GM19467 (cell line): ENCODE data around the gene ZNF827.

Source experiments
- ATAC-seq: cut with Tn5 transposase; IDR thresholded peaks from one replicate; pipeline ENCODE4 v1.9.1; 2021; ENCODE audit warnings: mild to moderate bottlenecking, moderate library complexity; ENCODE audit not compliant: unreplicated experiment

The ZNF827 gene

DNA sequence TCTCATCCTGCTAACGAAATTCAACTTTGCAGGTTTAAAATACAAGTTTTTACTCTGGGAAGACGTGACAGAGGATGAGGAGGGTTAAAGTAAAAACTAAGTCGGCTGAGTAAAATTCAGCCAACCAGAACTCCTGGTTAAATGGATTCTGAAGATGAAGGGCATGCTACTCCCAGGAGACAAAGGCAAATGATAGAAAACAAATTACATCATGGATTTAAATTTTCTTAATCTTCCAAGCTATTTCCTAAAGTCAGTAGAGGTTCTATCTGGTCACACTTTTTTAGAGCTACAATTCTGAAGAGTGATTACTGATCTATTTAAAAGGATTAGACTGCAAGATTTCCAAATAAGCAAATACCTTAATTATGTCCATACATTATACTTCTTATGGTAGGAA, 47.9 kb downstream of the ZNF827 start:
- ATAC-seq, result no peak

DNA sequence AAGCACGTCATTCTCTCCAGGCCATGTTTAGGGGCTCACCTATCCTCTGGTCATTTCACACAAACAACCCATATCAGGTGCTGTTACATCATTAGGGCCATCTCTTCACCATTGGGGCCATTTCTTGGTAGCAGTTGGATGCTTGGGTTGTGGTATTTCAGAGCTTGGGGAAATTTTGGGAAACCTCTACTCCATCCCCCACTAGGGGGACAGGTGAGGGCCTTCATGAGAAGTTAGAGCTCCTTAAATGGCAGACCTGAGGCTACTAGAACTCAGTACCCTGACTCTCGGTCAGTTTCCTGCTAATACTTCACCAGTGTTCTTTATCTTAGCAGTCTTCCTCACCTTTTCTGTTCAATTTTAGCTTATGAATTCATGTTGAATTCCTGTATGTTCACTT, 50.2 kb downstream of the ZNF827 start:
- ATAC-seq, result no peak

DNA sequence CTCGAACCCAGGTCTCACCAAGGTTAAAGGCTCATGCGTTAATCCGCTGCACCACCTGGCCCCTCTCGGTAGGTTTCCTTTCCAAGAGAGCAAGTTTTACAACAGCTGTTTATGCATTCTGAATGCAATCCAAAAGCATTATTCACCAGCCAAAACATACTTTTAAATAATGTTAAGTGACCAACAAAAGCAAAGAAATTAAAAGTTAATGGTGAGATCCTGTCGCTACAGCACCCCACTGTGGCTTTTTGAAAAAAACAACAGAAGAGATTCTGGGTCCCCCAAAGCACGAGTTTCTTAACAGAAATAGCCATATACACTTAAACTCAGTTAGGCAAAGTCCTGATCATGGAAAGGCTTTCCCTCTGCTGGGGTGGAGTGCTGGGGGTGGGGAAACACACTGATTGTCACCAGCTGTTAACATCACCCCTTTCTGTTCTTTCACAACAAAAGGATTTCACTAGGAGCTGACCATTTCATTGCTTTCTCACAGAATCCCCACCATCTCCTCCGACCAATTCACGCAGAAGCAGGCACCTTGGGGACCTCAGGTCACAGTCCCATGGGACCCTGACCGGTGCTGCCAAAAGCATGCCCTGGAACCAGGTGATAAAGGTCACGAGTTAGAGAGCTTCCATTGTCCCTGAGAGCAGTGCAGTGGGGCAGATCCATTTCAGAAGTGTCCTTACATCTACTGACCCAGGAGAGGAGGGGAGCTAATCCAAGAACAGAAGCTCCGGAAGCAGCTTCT, 51.2 kb downstream of the ZNF827 start:
- no peak for ATAC-seq

DNA sequence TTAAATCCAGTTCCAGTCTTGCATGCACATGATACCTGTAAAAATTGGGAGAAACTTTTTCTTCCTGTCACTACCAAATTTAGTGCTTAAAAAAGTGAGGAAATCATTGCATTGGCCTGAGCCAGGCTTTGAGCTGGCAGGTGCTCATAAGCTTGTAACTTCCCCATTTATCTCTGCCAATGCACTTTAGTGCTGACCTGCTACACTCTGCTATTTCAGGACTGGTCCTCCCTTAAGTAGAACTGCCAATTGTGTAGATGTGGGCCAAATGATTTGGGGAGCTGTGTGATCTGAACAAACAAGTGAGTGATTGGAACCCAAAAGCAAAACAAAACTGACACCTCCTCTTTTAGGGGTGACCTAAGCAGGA, 51.8 kb downstream of the ZNF827 start:
- ATAC-seq, result no peak

DNA sequence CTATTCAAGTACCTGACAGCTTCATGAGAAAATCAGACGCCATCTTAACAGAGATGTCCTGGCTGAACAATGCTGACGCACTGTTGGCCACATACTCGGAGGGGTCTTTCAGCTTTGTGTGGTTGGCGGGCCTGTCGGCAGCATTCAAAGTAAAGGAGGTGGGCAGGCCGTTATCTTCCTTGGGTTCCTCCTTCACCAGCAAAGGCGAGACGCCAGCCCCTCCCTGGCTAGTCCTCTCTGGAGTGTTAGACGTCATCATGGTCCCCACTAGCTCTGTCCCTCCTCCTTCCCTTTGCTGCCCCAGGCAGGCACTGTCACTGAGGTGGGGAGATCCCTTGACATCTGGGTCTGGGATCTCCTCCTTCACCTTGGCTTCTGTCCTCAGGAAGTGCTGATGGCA, 53.0 kb downstream of the ZNF827 start:
- no peak for ATAC-seq

DNA sequence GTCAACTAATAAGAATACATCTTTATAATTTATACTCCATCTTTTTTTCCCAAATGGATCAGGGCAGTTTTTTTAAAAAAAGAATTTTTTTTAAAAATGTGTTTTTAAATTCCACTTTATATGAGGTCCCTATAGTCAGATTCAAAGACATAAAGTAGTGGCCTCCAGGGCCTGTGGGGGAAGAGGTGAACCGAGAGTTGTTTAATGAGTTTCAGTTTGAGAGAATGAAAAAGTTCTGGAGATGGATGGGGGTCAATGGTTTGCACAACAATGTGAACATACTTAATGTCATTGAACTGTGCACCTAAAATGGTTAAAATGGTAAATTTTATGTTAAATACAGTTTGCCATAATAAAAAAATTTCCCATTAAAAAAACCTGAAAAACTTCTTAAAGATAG, 53.8 kb downstream of the ZNF827 start:
- ATAC-seq, result no peak

DNA sequence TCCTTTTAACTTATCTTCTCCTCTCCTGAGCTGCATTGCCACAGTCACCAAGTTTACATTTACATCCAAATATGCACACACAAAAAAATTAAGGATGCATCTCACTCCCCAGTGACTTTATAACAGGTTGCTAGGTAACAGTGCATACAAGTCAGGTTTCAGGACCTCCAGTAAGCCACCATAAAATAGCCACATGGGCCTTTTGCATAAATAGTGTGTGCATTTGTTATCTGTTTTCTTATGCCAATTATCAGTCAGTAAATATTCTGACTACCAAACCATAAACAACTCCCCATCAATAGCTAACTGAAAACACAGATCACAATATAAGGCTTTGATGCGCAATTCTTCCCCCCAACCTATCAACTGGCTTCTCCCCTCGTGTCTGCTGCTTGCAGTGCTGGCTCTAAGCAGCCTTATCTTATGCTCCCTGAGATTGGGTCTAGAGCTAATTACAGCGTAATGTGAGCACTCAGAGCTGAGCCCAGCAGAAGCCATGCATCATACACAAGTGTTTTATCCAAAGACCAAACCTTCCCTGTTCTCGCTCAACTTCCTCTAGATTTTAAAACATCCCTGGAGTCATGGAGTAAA, 55.4 kb downstream of the ZNF827 start:
- no peak for ATAC-seq

DNA sequence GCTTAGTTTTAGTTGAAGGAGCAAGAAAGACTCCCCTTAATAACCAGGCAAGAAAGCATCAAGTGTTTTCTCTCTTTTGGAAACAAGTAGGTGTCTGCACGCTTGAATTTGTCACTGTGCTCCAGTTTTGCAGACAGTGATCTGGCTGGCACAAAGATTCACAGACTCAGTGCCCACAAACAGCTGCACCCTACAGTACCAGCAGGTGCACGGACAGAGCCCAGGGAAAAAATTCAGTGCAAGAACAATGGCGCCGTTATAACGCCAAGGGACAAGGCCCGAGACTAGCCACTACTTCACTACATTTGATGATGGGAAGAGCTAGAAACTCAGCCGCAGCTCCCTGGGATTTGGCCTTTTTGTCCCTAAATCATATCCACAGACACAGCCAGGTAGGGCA, 56.0 kb downstream of the ZNF827 start:
- ATAC-seq, result no peak

DNA sequence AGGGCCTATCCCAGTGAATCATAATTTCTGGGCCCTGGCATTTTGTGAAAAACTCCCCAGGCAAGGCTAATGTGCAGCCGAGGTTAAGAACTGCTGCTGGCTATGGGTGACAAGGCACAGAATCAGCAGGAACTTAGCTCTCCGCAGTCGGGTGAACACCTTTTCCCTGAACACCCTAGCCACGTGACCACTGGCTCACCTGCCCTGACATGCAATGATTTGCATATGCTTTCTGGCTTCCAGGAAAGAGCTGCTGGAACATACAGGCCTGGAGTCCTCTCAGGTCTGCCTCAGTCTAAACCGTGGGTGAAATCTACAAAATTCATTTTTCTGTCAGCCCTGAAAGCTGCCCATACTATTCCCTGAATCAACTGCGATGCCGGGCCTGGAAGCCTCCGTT, 56.6 kb downstream of the ZNF827 start:
- ATAC-seq, result no peak

DNA sequence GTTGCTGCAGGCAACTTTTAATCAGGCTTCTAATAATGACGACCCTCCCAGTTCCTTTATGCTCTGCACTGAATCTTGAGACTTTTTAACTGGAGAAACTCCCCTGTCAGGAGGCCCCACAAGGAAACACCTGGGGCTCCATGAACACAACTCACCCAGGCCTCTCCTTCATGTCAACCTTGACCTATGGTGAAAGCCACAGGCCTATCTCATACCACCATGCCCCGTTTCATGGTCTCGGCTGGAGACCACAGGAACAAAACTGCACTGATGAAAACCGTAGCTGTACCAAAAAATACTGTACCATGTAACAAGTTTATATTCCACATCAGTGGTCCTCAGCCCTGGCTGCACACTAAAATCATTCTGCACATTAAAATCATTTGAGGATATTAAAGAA, 57.0 kb downstream of the ZNF827 start:
- no peak for ATAC-seq

DNA sequence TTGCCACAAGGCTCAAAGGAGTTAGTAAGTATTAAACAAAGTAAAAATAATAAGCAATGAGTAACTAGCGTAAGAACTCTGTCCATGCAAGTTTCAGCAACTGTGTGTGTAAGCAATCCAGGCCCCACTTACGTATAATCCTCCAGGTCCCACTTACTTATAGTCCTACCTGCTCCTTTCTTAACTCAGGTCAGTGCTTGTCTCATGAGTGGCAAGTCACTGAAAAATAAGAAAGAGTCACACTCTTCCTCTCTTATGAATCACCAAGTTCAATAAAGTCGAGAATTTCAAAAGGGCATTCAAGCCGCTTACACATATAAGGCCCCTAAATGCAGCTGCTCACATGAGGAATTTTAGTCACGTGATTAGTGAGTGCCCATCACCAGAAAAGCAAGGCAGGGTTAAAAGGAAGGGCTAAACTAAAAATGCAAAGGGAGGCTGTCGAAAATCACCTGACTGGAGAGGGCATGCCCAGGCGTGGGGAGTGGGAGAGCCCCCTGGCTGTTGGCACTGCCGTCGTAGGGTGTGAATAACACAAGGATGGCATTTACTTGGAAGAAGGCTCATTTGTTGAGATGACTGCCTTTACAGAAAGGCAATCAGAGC, 58.2 kb downstream of the ZNF827 start:
- no peak for ATAC-seq

DNA sequence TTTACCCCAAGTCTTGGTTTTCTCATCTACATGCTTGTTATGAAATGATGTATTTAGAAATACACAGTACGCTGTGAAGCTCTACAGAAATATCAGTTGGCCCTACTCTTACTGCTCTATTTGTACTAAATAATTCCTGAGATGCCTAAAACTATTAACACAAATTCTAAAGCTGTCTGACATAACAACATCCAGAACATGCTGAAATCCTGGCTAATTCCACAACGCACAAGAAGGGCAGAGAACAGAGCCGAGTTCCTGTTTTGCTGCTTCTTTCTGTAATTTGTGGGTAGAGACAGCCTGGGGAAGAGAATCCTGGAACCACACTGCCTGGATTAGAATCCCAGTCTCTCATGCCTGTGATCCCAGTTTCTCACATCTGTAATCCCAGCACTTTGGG, 59.0 kb downstream of the ZNF827 start:
- ATAC-seq, result no peak

DNA sequence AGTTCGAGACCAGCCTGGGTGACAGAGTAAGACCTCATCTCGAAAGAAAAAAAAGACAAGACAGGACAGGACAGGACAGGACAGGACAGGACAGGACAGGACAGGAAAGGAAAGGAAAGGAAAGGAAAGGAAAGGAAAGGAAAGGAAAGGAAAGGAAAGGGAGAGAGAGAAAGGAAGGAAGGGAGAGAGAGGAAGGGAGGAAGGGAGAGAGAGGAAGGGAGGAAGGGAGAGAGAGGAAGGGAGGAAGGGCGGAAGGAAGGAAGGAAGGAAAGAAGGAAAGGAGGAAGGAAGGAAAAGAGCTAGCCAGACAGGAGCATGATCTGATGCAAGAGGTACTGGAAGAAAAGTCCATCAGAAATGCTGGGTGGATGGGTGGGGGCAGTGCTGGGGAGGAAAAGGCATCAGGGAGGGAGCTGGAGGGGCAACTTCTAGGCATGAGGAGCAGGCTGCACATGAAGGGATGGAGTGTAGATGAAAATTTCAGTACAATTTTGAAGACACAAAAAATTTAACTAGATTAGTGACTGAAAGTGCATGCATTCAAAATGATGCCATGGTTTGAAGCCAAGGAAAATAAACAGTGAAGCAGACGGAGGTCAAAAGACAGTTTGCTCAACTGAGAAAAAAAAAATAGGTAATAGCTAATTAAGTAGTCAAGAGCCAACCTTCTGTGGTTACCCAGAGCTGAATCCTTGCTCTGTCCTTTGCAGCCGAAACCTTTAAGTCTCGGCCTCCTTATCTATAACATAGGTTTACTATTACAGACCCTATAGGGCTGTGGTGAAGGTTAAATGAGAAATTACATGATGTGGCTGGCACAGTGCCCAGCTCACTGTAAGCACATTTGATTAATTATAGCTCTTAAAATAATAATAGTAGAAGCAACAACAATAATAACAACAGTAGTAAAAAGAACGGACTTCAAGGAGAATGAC, 59.9 kb downstream of the ZNF827 start:
- ATAC-seq, result no peak

DNA sequence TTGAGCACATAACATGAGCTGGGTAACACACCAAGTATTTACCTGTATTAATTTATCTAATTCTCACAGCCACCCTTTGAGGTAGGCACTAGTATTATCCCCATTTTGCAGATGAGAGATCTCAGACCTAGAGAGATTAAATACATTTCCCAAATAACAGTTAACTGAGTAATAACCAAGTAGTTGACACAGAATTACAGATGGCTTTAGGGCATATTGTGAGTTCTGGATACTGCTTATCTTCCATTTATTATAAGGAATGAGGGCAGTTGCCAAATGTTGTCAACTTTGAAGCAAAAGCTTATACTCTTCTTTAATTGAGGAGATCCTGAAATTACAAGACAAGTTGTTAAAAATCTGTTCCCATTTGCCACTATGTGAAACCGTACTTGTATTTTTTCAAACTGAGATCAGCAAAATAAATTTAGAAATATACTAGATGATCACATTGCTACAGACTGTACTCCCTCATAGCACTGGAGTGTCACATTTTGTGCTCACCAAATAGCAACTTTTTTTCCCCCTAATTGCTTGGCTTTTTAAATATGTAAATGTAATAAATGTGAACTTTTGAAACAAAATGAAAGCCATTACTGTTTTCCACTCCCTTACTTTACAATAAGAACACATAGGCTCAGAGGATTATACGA, 62.0 kb downstream of the ZNF827 start:
- no peak for ATAC-seq

DNA sequence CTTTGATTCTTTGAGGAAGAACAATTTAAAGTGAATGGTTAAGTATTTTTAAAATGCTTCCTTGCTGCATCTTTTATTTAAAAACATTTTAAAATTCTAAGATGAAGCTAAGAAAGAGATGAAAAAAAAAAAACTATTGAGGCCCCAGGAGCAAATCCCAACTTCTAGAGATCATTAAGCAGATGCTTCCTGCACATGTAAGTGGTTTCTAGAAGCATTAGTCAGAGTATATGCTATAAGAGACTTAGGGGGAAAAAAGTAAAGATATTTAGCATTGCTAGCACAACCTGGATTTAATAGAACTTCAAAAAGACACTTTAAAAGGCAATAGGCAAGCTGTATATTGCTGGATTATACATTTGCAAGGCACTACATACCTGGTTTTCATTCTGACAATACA, 64.7 kb downstream of the ZNF827 start:
- ATAC-seq, result no peak

DNA sequence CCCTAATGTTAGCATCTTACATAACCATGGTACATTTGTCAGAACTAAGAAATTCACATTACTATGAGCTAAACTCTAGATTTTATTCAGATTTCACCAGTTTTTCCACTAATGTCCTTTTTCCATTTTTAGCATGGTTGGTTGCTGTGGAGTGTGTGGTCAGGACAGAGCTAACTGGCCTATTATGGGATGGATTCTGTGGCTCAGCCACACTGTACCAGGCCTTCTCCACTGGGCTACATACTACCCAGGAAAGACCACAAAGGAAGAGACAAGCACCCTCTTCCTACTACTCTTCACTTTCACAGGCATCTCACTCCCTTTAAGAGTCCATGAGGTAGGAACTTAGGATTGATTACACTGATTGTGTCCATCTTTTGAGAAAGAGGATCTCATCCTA, 67.4 kb downstream of the ZNF827 start:
- no peak for ATAC-seq

DNA sequence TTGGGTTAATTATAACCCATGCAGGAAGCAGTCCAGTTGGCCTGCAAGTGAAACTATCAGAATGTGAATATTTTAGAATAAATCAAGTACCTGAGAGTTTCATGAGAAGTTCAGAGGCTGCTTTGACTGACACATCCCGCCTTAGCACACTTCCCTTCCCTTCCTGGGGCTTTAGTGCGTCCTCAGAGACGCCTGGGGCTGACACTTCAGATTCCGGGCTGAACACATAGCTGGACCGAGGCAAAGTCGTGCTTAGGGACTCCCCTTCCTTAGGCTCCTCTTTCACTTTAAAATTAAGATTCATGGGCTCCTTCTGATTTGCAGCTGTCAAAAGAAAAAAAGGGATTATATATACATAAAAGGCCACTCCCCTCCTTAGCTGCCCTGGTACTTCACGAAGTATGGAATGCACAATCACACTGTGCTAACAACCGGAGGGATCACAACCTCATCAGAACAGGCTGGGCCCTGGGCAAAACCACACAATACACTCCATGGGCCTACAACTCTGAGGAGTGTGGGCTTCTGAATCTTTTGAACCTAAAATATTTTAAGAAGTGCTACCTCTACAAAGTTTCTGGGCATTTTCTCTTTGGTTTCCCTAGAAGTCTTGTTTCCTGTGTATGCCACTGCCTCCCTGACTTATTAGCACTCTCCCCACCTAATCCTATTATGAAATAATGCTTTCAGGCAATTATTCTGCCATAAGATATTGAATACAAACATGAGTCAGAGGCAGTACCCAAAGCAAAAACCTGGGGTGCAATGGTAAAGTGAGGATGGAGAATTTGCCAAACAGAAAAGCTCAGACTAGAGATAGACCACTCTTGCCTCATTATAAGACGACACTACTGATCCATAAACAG, 68.2 kb downstream of the ZNF827 start:
- ATAC-seq, result peak; percentile 40

DNA sequence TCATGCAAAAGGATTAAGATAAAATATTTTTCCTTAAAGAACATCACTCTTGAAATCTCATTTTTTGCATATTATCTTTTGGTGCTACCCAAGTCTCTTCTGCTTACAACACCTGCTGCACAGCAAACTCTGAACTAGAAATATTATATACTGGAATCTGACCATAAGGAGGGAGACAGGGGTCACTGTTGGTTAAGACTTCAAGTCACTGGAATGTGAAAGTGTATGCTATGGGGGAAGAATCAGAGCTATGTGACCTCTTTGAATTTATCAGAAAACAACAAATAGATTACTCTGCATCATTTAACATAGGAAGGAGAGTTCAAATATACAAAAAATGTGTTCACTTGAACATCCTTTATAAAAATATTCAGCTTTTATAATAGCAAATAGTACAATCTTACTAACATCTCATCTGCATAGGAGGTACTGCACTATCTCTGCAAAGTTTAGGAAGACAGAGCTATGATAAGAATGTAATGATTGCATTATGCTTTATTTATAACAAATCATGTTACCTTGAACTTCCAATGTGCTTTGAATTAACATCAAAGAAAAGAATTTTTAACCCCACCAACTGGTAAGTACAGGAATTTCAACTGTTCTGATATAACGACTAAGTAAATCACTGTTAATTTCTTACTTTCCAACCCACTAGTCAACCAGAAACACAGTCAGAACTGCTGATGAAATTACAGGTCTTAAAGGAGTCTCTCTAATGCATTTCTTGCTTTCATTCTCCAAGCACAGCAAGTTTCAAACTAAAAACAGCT, 69.8 kb downstream of the ZNF827 start:
- peak; percentile 49 for ATAC-seq

DNA sequence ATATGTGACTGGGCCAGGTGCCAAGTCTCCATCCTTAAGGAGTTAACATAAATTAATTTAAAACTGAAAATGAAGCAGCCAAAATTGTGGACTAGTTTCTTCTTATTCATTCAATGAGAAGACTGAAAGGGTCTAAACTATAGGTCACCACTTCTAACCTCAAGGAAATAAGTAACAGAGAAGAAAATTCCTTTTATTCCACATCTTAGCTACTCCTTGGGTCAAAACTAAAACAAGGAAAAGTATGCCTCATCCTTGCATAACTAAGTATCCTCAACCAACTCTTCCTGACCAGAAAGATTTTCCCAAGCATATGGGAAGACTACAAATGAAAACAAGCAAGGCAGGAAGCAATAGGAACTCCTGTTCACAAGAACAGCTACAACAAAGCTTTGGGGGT, 71.2 kb downstream of the ZNF827 start:
- ATAC-seq, result no peak
